ENCODE measurements around the gene ORC1.

The ORC1 gene

DNA sequence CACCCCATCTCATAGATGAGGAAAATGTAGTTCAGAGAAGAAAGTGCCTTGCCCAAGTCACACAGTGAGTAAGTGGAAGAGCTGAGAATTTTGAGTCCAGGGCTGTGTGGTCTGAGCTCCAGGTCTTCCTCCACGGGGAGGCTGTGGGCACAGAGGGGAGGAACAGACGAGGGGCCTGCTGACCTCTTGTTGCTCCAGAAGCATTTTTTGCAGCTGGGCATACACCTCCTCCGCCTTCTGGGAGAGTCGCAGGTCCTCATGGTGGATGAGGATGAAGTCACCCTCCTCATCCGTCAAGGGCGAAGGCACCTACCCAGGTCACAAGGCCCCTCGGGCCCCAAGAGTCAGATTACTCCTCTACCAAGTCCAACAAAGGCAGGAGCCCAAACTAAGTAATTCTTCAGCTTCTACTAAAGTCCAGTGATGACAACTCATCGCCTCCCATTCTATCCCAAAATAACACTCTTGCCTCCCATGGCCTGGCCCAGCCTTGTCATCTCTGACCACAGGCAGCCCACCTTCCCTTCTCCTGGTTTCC is 47.3 kb downstream of the ORC1 start:
- no peaks in the 10 kb centered on the region for H3K4me1 ChIP-seq (ENCODE audit: control insufficient read depth in 2 of 2, insufficient read depth in 1 of 2, low read depth in 1 of 2, low read length in 2 of 2)
- no peak overlapping the region for H3K18ac ChIP-seq (ENCODE audit: low read length)
- no peak overlapping the region for H3K9ac ChIP-seq (ENCODE audit: low read depth, low read length, poor library complexity)
- H3K79me1 ChIP-seq (ENCODE audit: low read depth, low read length): peaks cover 4% of the 10 kb centered on the region
- H3K36me3 ChIP-seq (replicated peaks in 1 of 2; ENCODE audit: control insufficient read depth in 2 of 2, insufficient read depth in 2 of 2, low read length in 2 of 2): peaks cover 83 to 100% of the 10 kb centered on the region in 2 donors
- no peak overlapping the region for H2BK5ac ChIP-seq (ENCODE audit: low read length)
- H3K4ac ChIP-seq (ENCODE audit: low read length): no peak overlapping the region
- H4K8ac ChIP-seq (ENCODE audit: low read depth, low read length): no peak overlapping the region
- no peaks in the 10 kb centered on the region for H3K9me3 ChIP-seq (replicated peaks in 1 of 2; ENCODE audit: control insufficient read depth in 2 of 2, insufficient read depth in 1 of 2, low read depth in 1 of 2, low read length in 2 of 2)
- H3K4me3 ChIP-seq (ENCODE audit: low read length in 2 of 2): no peak overlapping the region
- H2BK15ac ChIP-seq (ENCODE audit: low read length): no peak overlapping the region
- H4K91ac ChIP-seq (ENCODE audit: low read depth, low read length, poor library complexity): no peak overlapping the region
- no peak overlapping the region for H2AK5ac ChIP-seq (ENCODE audit: low read depth, low read length)
- H3K23ac ChIP-seq (ENCODE audit: low read depth, low read length, poor library complexity): no peak overlapping the region
- DNase-seq (ENCODE audit: low spot score): no peak
- H2BK120ac ChIP-seq (ENCODE audit: low read depth, low read length): no peak overlapping the region
- no peak overlapping the region for H2BK12ac ChIP-seq (ENCODE audit: low read length)
- no CpG with 5 or more reads among the region's 8 CpGs for WGBS, 2 donors (ENCODE audit: extremely low coverage in 2 of 2, insufficient read length in 2 of 2, insufficient replicate concordance in 1 of 2)
- H3K27ac ChIP-seq (replicated peaks; ENCODE audit: low read length): no peak overlapping the region
- no peaks in the 10 kb centered on the region for H3K27me3 ChIP-seq (ENCODE audit: control insufficient read depth in 3 of 3, insufficient read depth in 3 of 3, low read depth in 1 of 3, low read length in 3 of 3)
- H3K14ac ChIP-seq (ENCODE audit: low read length): no peak overlapping the region
- no peak overlapping the region for H2AFZ ChIP-seq (ENCODE audit: low read length)
- no peak overlapping the region for H3K4me2 ChIP-seq (ENCODE audit: insufficient read depth, low read length, poor library complexity, severe bottlenecking)

DNA sequence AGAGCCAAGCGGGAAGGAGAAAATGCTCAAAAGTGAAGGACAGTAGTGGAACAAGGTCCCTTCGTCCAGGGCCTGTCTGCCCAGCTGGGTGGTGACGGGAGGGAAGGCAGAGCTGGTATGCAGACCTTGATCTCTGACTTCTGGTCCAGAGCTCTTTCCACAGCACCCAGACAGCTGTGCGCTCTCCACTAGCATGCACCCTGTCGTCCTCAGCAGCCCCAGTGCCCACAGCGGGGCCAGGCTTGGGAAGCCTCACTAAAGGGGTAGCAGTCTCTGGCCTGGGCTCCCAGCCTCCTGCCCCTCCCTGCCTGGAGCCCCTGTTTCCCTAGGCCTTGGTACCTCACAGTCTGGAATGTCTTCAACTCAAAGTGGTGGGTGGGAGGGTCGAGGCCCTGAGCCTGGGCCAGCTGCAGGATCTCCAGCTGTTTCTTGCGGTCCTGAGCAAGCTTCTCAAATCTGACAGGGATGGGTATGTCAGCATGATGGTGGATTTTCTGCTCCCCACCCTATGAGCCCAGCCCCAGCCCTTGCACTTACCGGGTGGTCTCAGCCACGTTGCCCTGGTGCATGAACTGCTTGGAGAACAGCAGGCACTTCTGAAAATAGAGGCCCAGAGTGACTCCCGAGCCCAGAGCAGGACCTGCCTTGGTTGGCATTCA is 48.2 kb downstream of the ORC1 start:
- H4K8ac ChIP-seq (ENCODE audit: low read depth, low read length): no peak overlapping the region
- no CpG with 5 or more reads among the region's 11 CpGs for WGBS, 2 donors (ENCODE audit: extremely low coverage in 2 of 2, insufficient read length in 2 of 2, insufficient replicate concordance in 1 of 2)
- H2BK15ac ChIP-seq (ENCODE audit: low read length): no peak overlapping the region
- H3K4me2 ChIP-seq (ENCODE audit: insufficient read depth, low read length, poor library complexity, severe bottlenecking): no peak overlapping the region
- no peak overlapping the region for H3K27ac ChIP-seq (replicated peaks; ENCODE audit: low read length)
- peaks cover 76 to 93% of the 10 kb centered on the region in 2 donors for H3K36me3 ChIP-seq (replicated peaks in 1 of 2; ENCODE audit: control insufficient read depth in 2 of 2, insufficient read depth in 2 of 2, low read length in 2 of 2)
- no peak overlapping the region for H2BK120ac ChIP-seq (ENCODE audit: low read depth, low read length)
- peak overlapping the region; percentile 86 for H4K91ac ChIP-seq (ENCODE audit: low read depth, low read length, poor library complexity)
- H3K4ac ChIP-seq (ENCODE audit: low read length): no peak overlapping the region
- no peak overlapping the region for H3K9ac ChIP-seq (ENCODE audit: low read depth, low read length, poor library complexity)
- no peaks in the 10 kb centered on the region for H3K9me3 ChIP-seq (replicated peaks in 1 of 2; ENCODE audit: control insufficient read depth in 2 of 2, insufficient read depth in 1 of 2, low read depth in 1 of 2, low read length in 2 of 2)
- no peak overlapping the region for H2BK12ac ChIP-seq (ENCODE audit: low read length)
- no peak overlapping the region for H2BK5ac ChIP-seq (ENCODE audit: low read length)
- H3K27me3 ChIP-seq (ENCODE audit: control insufficient read depth in 3 of 3, insufficient read depth in 3 of 3, low read depth in 1 of 3, low read length in 3 of 3): no peaks in the 10 kb centered on the region
- H2AK5ac ChIP-seq (ENCODE audit: low read depth, low read length): no peak overlapping the region
- no peak for DNase-seq (ENCODE audit: low spot score)
- H3K14ac ChIP-seq (ENCODE audit: low read length): no peak overlapping the region
- peaks cover 3 to 4% of the 10 kb centered on the region in 2 donors for H3K4me1 ChIP-seq (ENCODE audit: control insufficient read depth in 2 of 2, insufficient read depth in 1 of 2, low read depth in 1 of 2, low read length in 2 of 2)
- peaks cover 4% of the 10 kb centered on the region for H3K79me1 ChIP-seq (ENCODE audit: low read depth, low read length)
- no peak overlapping the region for H3K4me3 ChIP-seq (ENCODE audit: low read length in 2 of 2)
- no peak overlapping the region for H3K23ac ChIP-seq (ENCODE audit: low read depth, low read length, poor library complexity)
- no peak overlapping the region for H3K18ac ChIP-seq (ENCODE audit: low read length)
- no peak overlapping the region for H2AFZ ChIP-seq (ENCODE audit: low read length)

DNA sequence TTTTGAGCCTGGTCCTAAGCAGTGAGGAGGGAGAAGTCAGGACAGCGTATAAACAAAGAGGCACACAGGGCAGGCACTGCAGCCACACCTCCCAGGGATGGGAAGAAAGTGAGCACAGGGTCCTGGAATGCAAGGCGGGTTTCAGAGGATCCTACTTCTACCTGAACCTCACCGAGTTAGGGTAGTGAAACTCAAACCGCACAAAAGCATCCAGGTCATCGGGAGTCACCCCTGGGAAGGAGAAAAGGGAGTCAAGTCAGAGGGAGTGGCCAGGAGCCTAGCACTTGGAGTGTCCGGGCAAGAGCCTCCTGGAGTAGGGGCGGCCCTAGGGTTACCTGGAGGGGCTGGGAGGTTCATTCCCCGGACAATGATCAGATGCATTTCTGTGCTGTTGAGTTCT is 48.8 kb downstream of the ORC1 start:
- H3K9me3 ChIP-seq (replicated peaks in 1 of 2; ENCODE audit: control insufficient read depth in 2 of 2, insufficient read depth in 1 of 2, low read depth in 1 of 2, low read length in 2 of 2): no peaks in the 10 kb centered on the region
- no peak overlapping the region for H4K91ac ChIP-seq (ENCODE audit: low read depth, low read length, poor library complexity)
- peaks cover 4% of the 10 kb centered on the region for H3K79me1 ChIP-seq (ENCODE audit: low read depth, low read length)
- H2AFZ ChIP-seq (ENCODE audit: low read length): no peak overlapping the region
- H3K4ac ChIP-seq (ENCODE audit: low read length): no peak overlapping the region
- H3K27me3 ChIP-seq (ENCODE audit: control insufficient read depth in 3 of 3, insufficient read depth in 3 of 3, low read depth in 1 of 3, low read length in 3 of 3): no peaks in the 10 kb centered on the region
- H2BK15ac ChIP-seq (ENCODE audit: low read length): no peak overlapping the region
- no CpG with 5 or more reads among the region's 8 CpGs for WGBS, 2 donors (ENCODE audit: extremely low coverage in 2 of 2, insufficient read length in 2 of 2, insufficient replicate concordance in 1 of 2)
- H3K4me2 ChIP-seq (ENCODE audit: insufficient read depth, low read length, poor library complexity, severe bottlenecking): no peak overlapping the region
- H3K27ac ChIP-seq (replicated peaks; ENCODE audit: low read length): no peak overlapping the region
- no peak overlapping the region for H3K18ac ChIP-seq (ENCODE audit: low read length)
- no peak overlapping the region for H2BK5ac ChIP-seq (ENCODE audit: low read length)
- no peak overlapping the region for H3K23ac ChIP-seq (ENCODE audit: low read depth, low read length, poor library complexity)
- no peak overlapping the region for H3K4me3 ChIP-seq (ENCODE audit: low read length in 2 of 2)
- H3K4me1 ChIP-seq (ENCODE audit: control insufficient read depth in 2 of 2, insufficient read depth in 1 of 2, low read depth in 1 of 2, low read length in 2 of 2): peaks cover 5% of the 10 kb centered on the region in 2 donors
- H3K14ac ChIP-seq (ENCODE audit: low read length): no peak overlapping the region
- H3K9ac ChIP-seq (ENCODE audit: low read depth, low read length, poor library complexity): no peak overlapping the region
- no peak for DNase-seq (ENCODE audit: low spot score)
- H4K8ac ChIP-seq (ENCODE audit: low read depth, low read length): peak overlapping the region; percentile 66
- H2BK12ac ChIP-seq (ENCODE audit: low read length): no peak overlapping the region
- H3K36me3 ChIP-seq (replicated peaks in 1 of 2; ENCODE audit: control insufficient read depth in 2 of 2, insufficient read depth in 2 of 2, low read length in 2 of 2): peaks cover 70 to 88% of the 10 kb centered on the region in 2 donors
- no peak overlapping the region for H2AK5ac ChIP-seq (ENCODE audit: low read depth, low read length)
- no peak overlapping the region for H2BK120ac ChIP-seq (ENCODE audit: low read depth, low read length)

DNA sequence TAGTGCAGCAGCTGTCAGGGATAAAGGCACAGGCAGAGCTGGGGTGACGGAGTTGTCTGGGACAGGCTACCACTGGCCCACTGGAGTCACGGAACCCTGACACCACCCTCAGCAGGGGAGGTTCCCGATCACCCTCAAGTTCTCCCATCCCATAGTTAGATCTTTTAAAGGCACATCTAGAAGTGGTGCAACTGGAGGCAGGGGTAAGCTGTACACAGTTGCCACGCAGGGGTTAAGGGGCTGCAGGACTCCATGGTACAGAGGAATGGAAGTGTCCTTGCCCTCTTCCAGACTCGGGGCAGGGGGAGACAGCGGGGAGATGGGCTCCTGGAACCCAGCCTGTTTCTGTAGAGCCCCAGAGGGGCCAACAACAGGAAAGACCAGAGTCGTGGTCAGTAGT is 51.5 kb downstream of the ORC1 start:
- no peak overlapping the region for H3K4ac ChIP-seq (ENCODE audit: low read length)
- no peak overlapping the region for H2BK5ac ChIP-seq (ENCODE audit: low read length)
- H4K91ac ChIP-seq (ENCODE audit: low read depth, low read length, poor library complexity): no peak overlapping the region
- no peak overlapping the region for H3K4me2 ChIP-seq (ENCODE audit: insufficient read depth, low read length, poor library complexity, severe bottlenecking)
- no peak overlapping the region for H4K8ac ChIP-seq (ENCODE audit: low read depth, low read length)
- H3K79me1 ChIP-seq (ENCODE audit: low read depth, low read length): no peaks in the 10 kb centered on the region
- H3K27ac ChIP-seq (replicated peaks; ENCODE audit: low read length): no peak overlapping the region
- H3K18ac ChIP-seq (ENCODE audit: low read length): no peak overlapping the region
- H3K23ac ChIP-seq (ENCODE audit: low read depth, low read length, poor library complexity): peak overlapping the region; percentile 46
- no peaks in the 10 kb centered on the region for H3K9me3 ChIP-seq (replicated peaks in 1 of 2; ENCODE audit: control insufficient read depth in 2 of 2, insufficient read depth in 1 of 2, low read depth in 1 of 2, low read length in 2 of 2)
- H3K9ac ChIP-seq (ENCODE audit: low read depth, low read length, poor library complexity): no peak overlapping the region
- H2BK120ac ChIP-seq (ENCODE audit: low read depth, low read length): no peak overlapping the region
- no peak overlapping the region for H2AK5ac ChIP-seq (ENCODE audit: low read depth, low read length)
- H2BK12ac ChIP-seq (ENCODE audit: low read length): no peak overlapping the region
- no peak overlapping the region for H2BK15ac ChIP-seq (ENCODE audit: low read length)
- peaks cover 5 to 8% of the 10 kb centered on the region in 2 donors for H3K4me1 ChIP-seq (ENCODE audit: control insufficient read depth in 2 of 2, insufficient read depth in 1 of 2, low read depth in 1 of 2, low read length in 2 of 2)
- peaks cover 45 to 60% of the 10 kb centered on the region in 2 donors for H3K36me3 ChIP-seq (replicated peaks in 1 of 2; ENCODE audit: control insufficient read depth in 2 of 2, insufficient read depth in 2 of 2, low read length in 2 of 2)
- no peak overlapping the region for H2AFZ ChIP-seq (ENCODE audit: low read length)
- no peak for DNase-seq (ENCODE audit: low spot score)
- whole genome bisulfite sequencing, 2 donors (ENCODE audit: extremely low coverage in 2 of 2, insufficient read length in 2 of 2, insufficient replicate concordance in 1 of 2): no CpG with 5 or more reads among the region's 7 CpGs
- no peak overlapping the region for H3K4me3 ChIP-seq (ENCODE audit: low read length in 2 of 2)
- no peak overlapping the region for H3K14ac ChIP-seq (ENCODE audit: low read length)
- H3K27me3 ChIP-seq (ENCODE audit: control insufficient read depth in 3 of 3, insufficient read depth in 3 of 3, low read depth in 1 of 3, low read length in 3 of 3): no peaks in the 10 kb centered on the region

All from neuronal stem cell (in vitro differentiated cells).